Endothelial cell (in vitro differentiated cells): ENCODE results near the gene PARP4. TPM values are rescaled to one million over a fixed set of nuclear protein-coding genes. Genes with fewer than 3 reads are reported as not detected.
"Not testable (repeated sequence)": the region's sequence is repeated elsewhere in the genome, so short reads cannot be mapped to it uniquely, and the experiment has no call there.

Experiments
- DNase-seq: peaks from one replicate; pipeline ENCODE4 v3.0.0; 2021; ENCODE audit warnings: low spot score
- H3K27ac Mint-ChIP-seq: one replicate; pipeline ENCODE4 v1.8.0; 2021; ENCODE audit warnings: mixed read lengths, inconsistent platforms; ENCODE audit not compliant: unreplicated experiment
- H3K27me3 Mint-ChIP-seq: one replicate; pipeline ENCODE4 v1.8.0; 2021; ENCODE audit warnings: mild to moderate bottlenecking, moderate library complexity, mixed read lengths, inconsistent platforms; ENCODE audit not compliant: unreplicated experiment
- H3K36me3 Mint-ChIP-seq: one replicate; pipeline ENCODE4 v1.8.0; 2021; ENCODE audit warnings: mild to moderate bottlenecking, low read depth, mixed read lengths, inconsistent platforms; ENCODE audit not compliant: unreplicated experiment
- H3K4me1 Mint-ChIP-seq: one replicate; pipeline ENCODE4 v1.8.0; 2021; ENCODE audit warnings: mild to moderate bottlenecking, mixed read lengths, inconsistent platforms; ENCODE audit not compliant: unreplicated experiment
- H3K4me3 Mint-ChIP-seq: one replicate; pipeline ENCODE4 v1.8.0; 2021; ENCODE audit warnings: mild to moderate bottlenecking, mixed read lengths, inconsistent platforms; ENCODE audit not compliant: unreplicated experiment
- H3K9me3 Mint-ChIP-seq: one replicate; pipeline ENCODE4 v1.8.0; 2021; ENCODE audit warnings: mixed read lengths, inconsistent platforms; ENCODE audit not compliant: unreplicated experiment
- long read RNA-seq: library from polyadenylated mRNA; unstranded; transcript quantifications from one replicate; pipeline ENCODE4 v2.0.0, GENCODE V29; 2020; ENCODE audit not compliant: unreplicated experiment
- total RNA-seq: library from RNA; stranded (reverse); fragmentation: NEBNext Ultra II Directional; extraction: Animal tissue kit (Norgen Biotek cat#: 25700); gene quantifications from one replicate; pipeline ENCODE4 v1.2.1, GENCODE V29; 2021; ENCODE audit not compliant: unreplicated experiment
- TF ChIP-seq, protein P1 (sequence below): fragments of 200-600 bp; sonication (generic); IDR thresholded peaks from one replicate; pipeline ENCODE4 v1.5.0; 2021; ENCODE audit warnings: antibody characterized with exemption; ENCODE audit not compliant: unreplicated experiment

The PARP4 gene
- 31.8 TPM for total RNA-seq
- long read RNA-seq, partial matches to known transcripts, result 2 of 2 reads
- long read RNA-seq, other reads (novel, unspliced or antisense), result 0 of 2 reads

DNA sequence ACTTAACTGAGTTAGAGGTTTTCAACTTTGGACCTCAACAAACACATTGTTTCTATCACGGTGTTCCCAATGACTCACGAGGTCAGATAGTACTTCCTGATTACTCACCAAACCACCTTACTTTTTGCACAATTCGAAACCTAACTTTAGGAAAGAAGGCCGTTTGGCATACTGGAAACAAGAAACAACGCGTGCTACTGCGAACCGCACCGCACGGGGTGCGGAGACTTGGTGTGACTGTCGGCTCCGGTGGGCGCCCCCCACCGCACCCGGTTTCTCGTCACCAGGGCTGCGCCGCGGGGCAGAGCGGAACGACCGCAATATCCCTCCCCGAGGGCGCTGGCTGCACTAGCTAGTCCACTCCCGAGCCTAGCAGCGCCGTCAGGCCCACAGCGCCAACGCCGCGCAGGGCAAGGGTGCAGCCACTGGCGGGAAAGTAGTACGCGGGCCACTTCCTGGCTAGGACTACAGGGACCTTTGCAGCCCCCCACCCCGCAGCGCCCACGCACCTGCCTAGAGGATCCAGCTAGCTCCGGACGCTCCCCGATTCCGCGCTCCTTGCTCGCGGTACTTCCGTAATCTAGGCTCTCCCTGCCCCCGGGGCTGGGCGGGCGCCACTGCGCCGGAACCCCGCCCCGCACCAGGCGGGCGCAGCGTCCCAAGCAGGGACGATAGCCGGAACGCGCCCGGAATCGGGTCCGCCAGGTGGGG is at the start of gene PARP4:
Gene PARP4, minus strand, starts transcription at position 582 of the 711 bp plus-strand sequence. CDS start 9,002 bp downstream, outside the sequence.
- Mint-ChIP-seq H3K9me3 (no peaks in the 10 kb centered on the region), H3K4me3 (peak within 1 kb of the TSS; percentile 89), H3K36me3 (peaks cover 9% of the 10 kb centered on the region), H3K27ac (peak within 1 kb of the TSS; percentile 81), H3K27me3 (peaks cover 4% of the 10 kb centered on the region), H3K4me1 (peaks cover 14% of the 10 kb centered on the region)
- DNase-seq, result peak; percentile 67
- TF ChIP-seq, protein P1, sequence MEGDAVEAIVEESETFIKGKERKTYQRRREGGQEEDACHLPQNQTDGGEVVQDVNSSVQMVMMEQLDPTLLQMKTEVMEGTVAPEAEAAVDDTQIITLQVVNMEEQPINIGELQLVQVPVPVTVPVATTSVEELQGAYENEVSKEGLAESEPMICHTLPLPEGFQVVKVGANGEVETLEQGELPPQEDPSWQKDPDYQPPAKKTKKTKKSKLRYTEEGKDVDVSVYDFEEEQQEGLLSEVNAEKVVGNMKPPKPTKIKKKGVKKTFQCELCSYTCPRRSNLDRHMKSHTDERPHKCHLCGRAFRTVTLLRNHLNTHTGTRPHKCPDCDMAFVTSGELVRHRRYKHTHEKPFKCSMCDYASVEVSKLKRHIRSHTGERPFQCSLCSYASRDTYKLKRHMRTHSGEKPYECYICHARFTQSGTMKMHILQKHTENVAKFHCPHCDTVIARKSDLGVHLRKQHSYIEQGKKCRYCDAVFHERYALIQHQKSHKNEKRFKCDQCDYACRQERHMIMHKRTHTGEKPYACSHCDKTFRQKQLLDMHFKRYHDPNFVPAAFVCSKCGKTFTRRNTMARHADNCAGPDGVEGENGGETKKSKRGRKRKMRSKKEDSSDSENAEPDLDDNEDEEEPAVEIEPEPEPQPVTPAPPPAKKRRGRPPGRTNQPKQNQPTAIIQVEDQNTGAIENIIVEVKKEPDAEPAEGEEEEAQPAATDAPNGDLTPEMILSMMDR, result no peak

DNA sequence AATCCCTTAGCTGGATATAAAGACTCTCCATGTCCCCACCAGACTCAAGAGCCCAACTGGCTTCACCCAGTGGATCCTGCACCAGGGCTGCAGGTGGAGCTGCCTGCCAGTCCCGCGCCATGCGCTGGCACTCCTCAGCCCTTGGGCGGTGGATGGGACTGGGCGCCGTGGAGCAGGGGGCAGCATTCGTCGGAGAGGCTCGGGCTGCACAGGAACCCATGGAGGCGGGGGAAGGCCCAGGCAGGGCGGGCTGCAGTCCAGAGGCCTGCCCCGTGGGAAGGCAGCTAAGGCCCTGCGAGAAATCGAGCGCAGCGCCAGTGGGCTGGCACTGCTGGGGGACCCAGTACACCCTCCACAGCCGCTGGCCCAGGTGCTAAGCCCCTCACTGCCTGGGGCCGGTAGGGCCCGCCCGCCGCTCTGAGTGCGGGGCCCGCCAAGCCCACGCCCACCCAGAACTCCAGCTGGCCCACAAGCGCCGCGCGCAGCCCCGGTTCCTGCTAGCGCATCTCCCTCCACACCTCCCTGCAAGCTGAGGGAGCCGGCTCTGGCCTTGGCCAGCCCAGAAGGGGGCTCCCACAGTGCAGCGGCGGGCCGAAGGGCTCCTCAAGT is 48.1 kb upstream of the PARP4 start:
- DNase-seq, H3K4me1 Mint-ChIP-seq, H3K36me3 Mint-ChIP-seq, H3K4me3 Mint-ChIP-seq, H3K27me3 Mint-ChIP-seq, H3K27ac Mint-ChIP-seq, H3K9me3 Mint-ChIP-seq: not testable (repeated sequence)

DNA sequence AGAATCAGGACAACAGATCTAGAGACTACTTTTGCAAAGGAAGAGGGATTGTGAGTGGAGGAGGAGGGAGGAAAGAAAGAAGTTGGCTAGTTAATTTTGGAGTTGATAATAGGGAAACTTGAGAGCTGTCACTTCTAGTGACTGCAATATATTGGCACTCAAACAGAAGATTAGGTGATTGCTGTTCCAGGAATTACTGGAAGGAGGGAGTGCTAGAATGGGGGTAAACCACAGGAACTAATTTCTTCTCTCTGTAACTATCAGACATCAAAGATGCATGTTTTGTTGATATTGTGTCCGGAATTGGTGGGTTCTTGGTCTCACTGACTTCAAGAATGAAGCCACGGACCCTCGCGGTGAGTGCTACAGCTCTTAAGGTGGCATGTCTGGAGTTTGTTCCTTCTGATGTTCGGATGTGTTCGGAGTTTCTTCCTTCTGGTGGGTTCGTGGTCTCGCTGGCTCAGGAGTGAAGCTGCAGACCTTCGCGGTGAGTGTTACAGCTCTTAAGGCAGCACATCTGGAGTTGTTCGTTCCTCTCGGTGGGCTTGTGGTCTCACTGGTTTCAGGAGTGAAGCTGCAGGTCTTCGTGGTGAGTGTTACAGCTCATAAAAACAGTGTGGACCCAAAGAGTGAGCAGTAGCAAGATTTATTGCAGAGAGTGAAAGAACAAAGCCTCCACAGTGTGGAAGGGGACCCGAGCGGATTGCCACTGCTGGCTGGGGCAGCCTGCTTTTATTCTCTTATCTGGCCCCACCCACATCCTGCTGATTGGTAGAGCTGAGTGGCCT is 47.0 kb upstream of the PARP4 start:
- not testable (repeated sequence) for H3K27me3 Mint-ChIP-seq, H3K4me3 Mint-ChIP-seq, H3K4me1 Mint-ChIP-seq, DNase-seq, H3K36me3 Mint-ChIP-seq, H3K9me3 Mint-ChIP-seq, H3K27ac Mint-ChIP-seq

DNA sequence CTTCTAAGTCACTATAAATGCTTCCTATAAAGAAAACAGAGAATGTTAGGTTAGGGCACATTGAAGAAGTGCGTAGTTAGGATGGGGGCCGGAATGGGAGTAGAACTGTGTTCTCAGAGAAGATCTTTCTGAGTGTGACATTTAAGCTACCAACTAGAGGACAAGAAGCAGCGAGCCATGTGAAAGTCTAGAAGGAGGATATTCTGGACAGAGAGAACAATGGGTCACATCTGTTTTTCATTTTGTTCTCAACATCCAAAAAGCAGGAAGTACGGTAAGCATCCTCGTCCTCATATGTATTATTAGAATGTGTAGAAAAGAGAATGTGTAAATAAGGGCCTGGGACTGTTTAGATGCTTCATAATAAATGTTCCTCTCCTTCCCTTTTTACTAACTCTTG is 44.5 kb upstream of the PARP4 start:
- H3K4me3 Mint-ChIP-seq, result no peak overlapping the region
- no peaks in the 10 kb centered on the region for H3K27me3 Mint-ChIP-seq
- peaks cover 4% of the 10 kb centered on the region for H3K9me3 Mint-ChIP-seq
- H3K36me3 Mint-ChIP-seq, result peaks cover 10% of the 10 kb centered on the region
- H3K4me1 Mint-ChIP-seq, result peaks cover 6% of the 10 kb centered on the region
- DNase-seq, result no peak
- H3K27ac Mint-ChIP-seq, result peak overlapping the region; percentile 43
- TF ChIP-seq, protein P1, result no peak

DNA sequence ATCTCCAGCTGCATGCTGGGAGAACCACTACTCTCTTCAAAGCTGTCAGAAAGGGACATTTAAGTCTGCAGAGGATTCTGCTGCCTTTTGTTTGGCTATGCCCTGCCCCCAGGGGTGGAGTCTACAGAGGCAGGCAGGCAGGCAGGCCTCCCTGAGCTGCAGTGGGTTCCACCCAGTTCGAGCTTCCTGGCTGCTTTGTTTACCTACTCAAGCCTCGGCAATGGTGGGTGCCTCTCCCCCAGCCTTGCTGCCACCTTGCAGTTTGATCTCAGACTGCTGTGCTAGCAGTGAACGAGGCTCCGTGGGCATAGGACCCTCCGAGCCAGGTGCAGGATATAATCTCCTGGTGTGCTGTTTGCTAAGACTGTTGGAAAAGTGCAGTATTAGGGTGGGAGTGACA is 41.3 kb upstream of the PARP4 start:
- not testable (repeated sequence) for H3K9me3 Mint-ChIP-seq, H3K27ac Mint-ChIP-seq, DNase-seq, H3K4me3 Mint-ChIP-seq, H3K36me3 Mint-ChIP-seq, H3K27me3 Mint-ChIP-seq, H3K4me1 Mint-ChIP-seq

DNA sequence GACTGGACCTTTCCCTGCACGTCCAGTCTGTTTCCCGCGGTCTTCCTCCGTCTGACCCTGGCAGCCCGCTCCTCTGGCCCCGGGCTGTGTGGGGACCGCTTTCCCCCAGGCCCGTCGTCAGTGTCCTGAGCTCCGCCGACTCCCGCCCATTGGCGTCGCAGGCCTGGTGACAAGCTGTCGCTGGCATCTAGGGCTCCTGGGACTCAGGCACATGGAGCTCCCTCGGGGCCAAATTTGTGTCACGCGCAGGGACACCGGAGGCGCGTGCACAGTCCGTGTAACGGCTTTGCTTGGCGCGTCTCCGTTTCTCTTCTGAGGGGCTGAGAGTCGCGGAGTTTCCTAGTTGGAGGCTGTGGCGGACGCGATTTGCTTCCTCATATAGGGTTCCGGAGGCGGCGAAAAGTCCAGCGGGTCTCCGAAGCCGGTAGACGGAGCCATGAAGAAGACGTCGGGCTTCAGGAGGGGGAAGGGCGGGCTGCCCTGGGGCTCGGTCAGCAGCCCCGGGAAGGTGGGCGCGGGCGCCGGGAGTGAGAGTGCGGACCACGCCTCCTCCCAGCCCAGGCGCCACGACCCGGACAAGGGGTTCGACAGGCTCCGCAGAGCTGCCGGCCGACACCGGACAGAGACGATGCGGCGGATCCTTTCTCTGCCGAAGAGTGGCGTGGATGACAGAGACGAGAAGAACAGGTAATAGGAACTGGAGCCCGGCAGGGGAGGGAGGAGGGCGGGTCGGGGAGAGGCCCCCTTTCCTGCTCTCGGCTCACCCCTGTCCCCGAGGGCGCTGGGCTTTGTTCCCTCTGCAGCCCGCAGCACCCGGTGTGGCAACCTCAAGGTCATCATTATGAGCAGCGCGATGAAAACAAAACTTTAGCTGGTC is 29.1 kb upstream of the PARP4 start:
- not testable (repeated sequence) for H3K4me1 Mint-ChIP-seq, H3K27ac Mint-ChIP-seq, H3K9me3 Mint-ChIP-seq, H3K27me3 Mint-ChIP-seq, H3K36me3 Mint-ChIP-seq
- peak overlapping the region; percentile 89 for H3K4me3 Mint-ChIP-seq
- DNase-seq, result peak; percentile 41
